HCEC 1CT (cell line): ENCODE data around the gene CNOT10.
A peak's percentile ranks its signal among the peaks of the same experiment; 100 is the strongest.
"Not testable (repeated sequence)": the region's sequence is repeated elsewhere in the genome, so short reads cannot be mapped to it uniquely, and the experiment has no call there.

Experiments used
- DNase-seq: peaks from one replicate; pipeline ENCODE4 v3.0.0-alpha.2; 2017

CNOT10 gene

GRCh38 chr3:32684800-32685542 lies at the start of gene CNOT10:
TSS of gene CNOT10 (plus strand) at chr3:32685188. CDS start at chr3:32685461, 273 bp downstream.
- peak; percentile 95 for DNase-seq

DNA sequence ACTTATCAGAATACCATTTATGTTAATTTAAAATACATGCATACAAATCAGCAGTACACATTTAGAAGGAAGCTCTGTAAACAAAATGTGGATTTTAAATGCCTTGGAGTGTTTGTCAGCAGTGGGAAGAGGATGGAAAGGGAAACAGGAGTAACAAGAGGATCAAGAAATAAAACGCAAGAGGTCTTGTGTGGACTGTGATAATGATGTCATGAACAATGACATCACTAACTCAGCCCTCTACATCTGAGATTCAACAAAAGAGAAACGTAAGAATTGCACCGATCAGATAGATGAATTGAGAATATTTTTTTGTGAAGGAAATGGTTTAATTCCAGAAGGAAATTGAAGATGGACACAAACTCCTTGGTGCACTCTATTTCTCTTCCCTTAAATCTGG lies 44.0 kb upstream of the CNOT10 start:
- DNase-seq = no peak

- no peak for DNase-seq
These were observed 43.6 kb upstream of the CNOT10 start for GRCh38 chr3:32641356-32641755.

DNA sequence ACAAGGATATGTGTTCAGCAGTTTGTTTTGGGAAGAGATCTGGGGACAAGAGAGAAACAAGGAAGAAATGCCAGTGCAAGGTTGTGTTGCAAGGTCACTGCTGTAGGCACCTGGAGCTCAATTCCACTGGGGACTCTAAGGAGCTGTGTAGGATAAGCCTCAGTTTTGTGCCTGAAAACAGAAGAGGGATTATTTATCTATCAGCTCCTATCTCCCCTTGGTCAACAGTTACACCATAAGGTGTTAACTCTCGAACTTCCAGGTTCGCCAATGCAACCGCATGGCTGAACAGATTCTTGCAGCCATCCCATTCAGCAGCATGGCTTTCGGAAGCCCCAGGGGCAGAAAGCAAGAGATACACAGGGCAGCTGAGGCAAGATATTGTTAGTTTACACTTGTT lies 41.6 kb upstream of the CNOT10 start:
- no peak for DNase-seq

DNA sequence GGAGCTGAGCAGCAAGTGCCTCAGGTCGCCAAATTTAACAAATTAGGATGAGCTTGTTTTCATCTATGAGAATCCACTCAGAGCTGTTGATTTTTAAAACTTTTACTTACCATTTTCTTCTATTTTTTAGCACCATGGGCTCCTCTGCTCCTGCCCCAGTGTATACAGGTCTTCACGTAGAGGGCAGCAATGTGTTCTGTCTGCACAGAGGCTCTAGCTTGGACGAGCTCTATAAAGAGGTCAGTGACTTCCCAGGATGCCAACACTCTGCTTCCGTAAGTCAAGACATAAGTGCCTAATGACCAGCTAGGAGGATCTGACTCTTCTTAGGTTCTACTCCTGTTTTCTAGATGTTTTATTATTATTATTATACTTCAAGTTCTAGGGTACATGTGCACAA lies 41.2 kb upstream of the CNOT10 start:
- no peak for DNase-seq

GRCh38 chr3:32644380-32644779 lies 40.6 kb upstream of the CNOT10 start:
- DNase-seq = no peak

DNA sequence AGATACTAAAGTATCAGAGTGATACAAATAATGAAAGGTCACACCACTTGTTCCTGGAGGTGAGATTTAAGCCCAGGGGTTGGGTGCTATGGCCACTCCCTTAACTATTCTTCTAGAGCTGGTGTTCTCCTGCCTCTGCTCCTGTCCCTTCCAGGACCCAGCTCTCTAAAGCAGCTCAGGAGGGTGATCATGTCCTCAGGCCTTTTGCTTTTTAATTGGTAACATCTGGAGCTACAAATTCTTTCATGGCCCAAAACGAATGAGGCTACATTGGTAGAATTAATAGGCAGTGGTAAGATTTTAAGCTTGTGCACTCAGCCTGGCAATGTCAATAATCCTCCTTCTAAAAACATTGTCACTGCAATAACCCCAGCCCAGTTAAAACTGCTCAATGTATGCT lies 38.2 kb upstream of the CNOT10 start:
- no peak for DNase-seq

GRCh38 chr3:32652337-32653100 lies 32.5 kb upstream of the CNOT10 start:
- not testable (repeated sequence) for DNase-seq

DNA sequence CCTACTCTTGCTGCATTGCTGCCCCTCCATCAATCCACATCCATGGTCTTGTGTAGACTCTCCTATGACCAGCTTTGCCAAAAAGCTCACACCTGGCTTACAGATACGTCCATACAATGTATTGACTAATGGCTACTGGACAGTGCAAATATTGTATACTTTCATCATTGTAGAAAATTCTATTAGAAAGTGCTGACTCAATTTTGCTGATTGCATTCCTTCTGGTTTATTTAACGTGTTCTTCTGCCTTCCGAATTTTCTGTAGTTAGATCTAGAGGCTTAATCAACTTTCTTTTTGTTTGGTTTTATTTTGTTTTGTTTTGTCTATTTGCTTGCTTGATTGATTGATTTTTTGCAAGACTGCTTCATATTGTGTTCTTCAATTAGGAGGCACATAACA lies 29.8 kb upstream of the CNOT10 start:
- no peak for DNase-seq

DNA sequence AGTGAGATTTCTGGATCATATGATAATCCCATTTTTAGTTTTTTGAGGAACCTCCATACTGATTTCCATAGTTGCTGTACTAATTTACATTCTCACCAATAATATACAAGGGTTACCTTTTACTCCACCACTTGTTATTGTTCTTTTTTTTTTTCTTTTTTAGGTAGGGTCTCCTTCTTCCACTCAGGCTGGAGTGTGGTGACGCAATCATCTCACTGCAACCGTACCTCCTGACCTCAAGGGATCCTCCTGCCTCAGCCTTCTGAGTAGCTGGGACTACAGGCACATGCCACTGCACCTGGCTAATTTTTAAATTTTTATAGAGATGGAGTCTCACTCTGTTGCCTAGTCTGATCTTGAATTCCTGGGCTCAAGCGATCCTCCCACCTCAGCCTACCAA lies 24.4 kb upstream of the CNOT10 start:
- no peak for DNase-seq

DNA sequence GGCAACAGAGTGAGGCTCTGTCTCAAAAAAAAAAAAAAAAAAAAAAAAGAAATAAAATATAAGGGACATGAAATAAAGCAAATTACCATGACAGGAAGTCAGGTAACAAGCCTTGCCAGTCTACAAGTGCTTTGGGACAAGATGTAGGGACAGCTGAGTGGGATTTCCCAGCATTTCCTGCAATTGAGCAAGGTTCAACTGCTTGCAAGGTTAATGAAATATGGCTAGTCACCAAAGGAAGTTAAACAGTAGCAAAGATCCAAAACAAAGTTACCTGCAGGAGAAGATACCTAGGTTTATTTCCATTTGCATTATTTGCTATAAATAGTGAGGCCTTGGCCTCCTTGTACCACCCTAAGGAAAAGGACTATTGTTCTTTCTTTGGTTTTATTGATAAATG lies 22.3 kb upstream of the CNOT10 start:
- DNase-seq = no peak

GRCh38 chr3:32664630-32665075 lies 20.3 kb upstream of the CNOT10 start:
- DNase-seq = peak; percentile 38

DNA sequence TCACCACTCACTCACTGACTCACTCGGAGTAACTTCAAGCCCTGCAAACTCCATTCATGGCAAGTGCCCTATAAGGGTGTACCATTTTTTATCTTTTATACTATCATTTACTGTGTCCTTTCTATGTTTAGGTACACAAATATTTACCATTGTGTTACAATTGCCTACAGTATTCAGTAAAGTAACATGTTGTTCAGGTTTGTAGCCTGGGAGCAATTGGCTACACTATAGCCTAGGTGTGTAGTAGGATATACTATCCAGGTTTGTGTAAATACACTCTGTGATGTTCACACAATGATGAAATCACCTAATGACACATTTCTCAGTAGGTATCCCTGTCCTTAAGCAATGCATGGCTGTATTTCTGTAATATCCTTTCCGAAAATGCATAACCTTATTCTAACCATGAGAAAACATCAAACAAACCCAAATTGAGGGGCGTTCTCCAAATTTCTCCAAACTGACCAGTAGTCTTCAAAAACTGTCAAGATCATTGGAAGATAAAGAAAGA lies 17.9 kb upstream of the CNOT10 start:
- DNase-seq = no peak

DNA sequence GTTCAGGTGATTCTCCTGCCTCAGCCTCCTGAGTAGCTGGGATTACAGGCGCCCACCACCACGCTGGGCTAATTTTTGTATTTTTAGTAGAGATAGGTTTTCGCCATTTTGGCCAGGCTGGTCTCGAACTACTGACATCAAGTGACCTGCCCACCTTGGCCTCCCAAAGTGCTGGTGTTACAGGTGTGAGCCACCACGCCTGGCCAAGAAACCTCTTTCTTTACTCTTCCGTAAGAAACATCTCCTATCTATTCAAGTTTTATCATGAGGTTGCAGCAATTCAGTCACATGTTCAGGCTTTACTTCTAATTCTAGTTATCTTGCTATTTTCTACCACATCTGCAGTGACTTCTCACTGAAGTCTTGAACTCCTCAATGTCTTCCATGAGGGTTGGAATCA lies 15.8 kb upstream of the CNOT10 start:
- not testable (repeated sequence) for DNase-seq

DNA sequence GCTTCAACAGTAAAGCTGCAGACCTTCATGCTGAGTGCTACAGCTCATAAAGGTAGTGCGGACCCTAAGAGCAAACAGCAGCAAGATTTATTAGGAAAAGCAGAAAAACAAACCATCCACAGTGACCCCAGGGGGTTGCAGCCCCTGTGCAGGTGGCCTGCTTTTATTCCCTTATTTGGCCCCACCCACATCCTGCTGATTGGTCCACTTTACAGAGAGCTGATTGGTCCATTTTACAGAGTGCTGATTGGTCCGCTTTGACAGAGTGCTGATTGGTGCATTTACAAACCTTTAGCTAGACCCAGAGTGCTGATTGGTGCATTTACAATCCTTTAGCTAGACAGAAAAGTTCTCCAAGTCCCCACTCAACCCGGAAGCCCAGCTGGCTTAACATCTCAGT lies 11.3 kb upstream of the CNOT10 start:
- DNase-seq = not testable (repeated sequence)

GRCh38 chr3:32675164-32675563 lies 9.8 kb upstream of the CNOT10 start:
- no peak for DNase-seq

DNA sequence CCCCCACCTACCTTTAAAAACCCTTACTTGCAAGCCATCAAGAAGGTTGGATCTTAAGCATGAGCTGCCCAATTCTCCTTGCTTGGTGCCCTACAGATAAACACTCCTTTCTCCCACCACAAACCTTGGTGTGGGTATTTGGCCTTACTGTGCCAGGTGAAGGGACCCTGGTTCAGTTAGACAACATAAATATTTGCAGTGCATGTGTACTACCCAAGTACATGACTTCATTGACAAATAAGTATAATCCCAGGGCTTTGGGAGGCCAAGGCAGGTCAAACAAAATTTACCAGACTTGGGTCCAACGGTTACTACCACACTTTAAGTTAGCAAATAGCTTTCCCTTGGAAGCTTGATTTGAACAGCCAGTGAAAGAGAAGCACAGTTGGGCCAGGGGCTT lies 9.3 kb upstream of the CNOT10 start:
- no peak for DNase-seq

DNA sequence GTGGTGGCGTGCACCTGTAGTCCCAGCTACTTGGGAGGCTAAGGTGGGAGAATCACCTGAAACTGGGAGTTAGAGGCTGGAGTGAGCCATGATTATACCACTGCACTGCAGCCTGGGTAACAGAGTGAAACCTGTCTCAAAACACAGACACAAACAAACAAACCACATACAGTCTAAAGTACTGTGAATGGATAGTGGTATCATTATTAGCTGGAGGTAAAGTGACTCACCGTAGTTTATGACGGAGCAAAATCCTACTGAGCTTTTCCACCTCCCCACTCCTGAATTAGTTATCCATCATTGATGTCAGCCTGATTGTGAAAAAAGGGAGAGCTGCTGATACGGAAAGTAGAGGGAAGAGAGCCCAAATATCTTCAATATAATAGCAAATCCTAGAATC lies 3.2 kb upstream of the CNOT10 start:
- no peak for DNase-seq

GRCh38 chr3:32684029-32684799 lies 774 bp upstream of the CNOT10 start:
- no peak for DNase-seq

- DNase-seq = peak; percentile 16
These were observed 676 bp downstream of the CNOT10 start for GRCh38 chr3:32685543-32686185.

- no peak for DNase-seq
These were observed 1.7 kb downstream of the CNOT10 start for GRCh38 chr3:32686713-32687112.

DNA sequence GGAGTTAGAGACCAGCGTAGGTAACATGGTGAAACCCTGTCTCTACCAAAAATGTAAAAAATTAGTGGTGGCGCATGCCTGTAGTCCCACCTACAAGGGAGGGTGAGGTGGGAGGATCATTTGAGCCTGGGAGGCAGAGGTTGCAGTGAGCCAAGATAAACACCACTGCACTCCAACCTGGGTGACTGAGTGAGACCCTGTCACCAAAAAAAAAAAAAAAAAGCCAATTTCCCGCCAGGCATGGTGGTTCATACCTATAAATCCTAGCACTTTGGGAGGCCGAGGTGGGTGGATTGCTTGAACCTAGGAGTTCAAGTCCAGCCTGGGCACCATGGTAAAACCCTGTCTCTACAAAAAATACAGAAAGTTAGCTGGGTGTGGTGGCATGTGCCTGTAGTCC lies 6.9 kb downstream of the CNOT10 start:
- no peak for DNase-seq

DNA sequence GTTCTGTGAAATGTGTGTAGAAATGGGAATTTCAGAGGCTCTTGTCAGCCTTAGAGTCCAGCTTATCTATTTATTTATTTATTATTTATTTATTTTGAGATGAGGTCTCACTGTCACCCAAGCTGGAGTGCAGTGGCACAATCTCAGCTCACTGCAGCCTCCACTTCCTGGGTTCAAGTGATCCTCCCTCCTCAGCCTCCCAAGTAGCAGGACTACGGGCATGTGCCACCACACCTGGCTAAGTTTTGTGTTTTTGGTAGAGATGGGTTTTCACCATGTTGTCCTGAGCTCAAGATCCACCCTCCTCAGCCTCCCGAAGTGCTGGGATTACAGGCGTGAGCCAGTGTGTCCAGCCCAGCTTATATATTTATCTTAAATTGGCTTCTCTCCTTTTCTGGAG lies 11.5 kb downstream of the CNOT10 start:
- DNase-seq = no peak
